NCI-H345 treated with DMSO at 0.1 percent for 48 hours (cell line): ENCODE data around the gene FGG.

Source experiments
- DNase-seq: peaks from one replicate; lab custom pipeline; 2025; ENCODE audit not compliant: unreplicated experiment; lab: John Stamatoyannopoulos, UW

The FGG gene

GRCh38 chr4:154588198-154588597 lies 24.3 kb downstream of the FGG start:
- DNase-seq, result no peak

GRCh38 chr4:154586296-154587033 lies 26.0 kb downstream of the FGG start:
- no peak for DNase-seq

- DNase-seq, result no peak
These were observed 27.0 kb downstream of the FGG start for GRCh38 chr4:154585369-154586018.

GRCh38 chr4:154584259-154584658 lies 28.2 kb downstream of the FGG start:
- DNase-seq, result no peak

- DNase-seq, result no peak
These were observed 28.8 kb downstream of the FGG start for GRCh38 chr4:154583677-154584076.

GRCh38 chr4:154583230-154583629 lies 29.2 kb downstream of the FGG start:
- no peak for DNase-seq

- no peak for DNase-seq
These were observed 29.7 kb downstream of the FGG start for GRCh38 chr4:154582723-154583122.

GRCh38 chr4:154579927-154580326 lies 32.5 kb downstream of the FGG start:
- DNase-seq, result no peak

- DNase-seq, result no peak
These were observed 33.5 kb downstream of the FGG start for GRCh38 chr4:154578919-154579318.

GRCh38 chr4:154577324-154577723 lies 35.1 kb downstream of the FGG start:
- DNase-seq, result no peak

GRCh38 chr4:154574311-154574710 lies 38.1 kb downstream of the FGG start:
- DNase-seq, result no peak

- DNase-seq, result no peak
These were observed 39.1 kb downstream of the FGG start for GRCh38 chr4:154573190-154573870.

- no peak for DNase-seq
These were observed 42.9 kb downstream of the FGG start for GRCh38 chr4:154569584-154569983.

- no peak for DNase-seq
These were observed 43.4 kb downstream of the FGG start for GRCh38 chr4:154569028-154569427.

GRCh38 chr4:154566639-154567204 lies 45.7 kb downstream of the FGG start:
- no peak for DNase-seq

GRCh38 chr4:154565704-154566103 lies 46.8 kb downstream of the FGG start:
- DNase-seq, result no peak

GRCh38 chr4:154564311-154564710 lies 48.1 kb downstream of the FGG start:
- DNase-seq, result no peak

- DNase-seq, result no peak
These were observed 49.7 kb downstream of the FGG start, which contains the start of gene FGB for GRCh38 chr4:154562697-154563254. FGB (plus strand) TSS chr4:154563011; CDS start chr4:154563019, 8 bp downstream.

- no peak for DNase-seq
These were observed 51.6 kb downstream of the FGG start for GRCh38 chr4:154560824-154561231.

GRCh38 chr4:154560419-154560801 lies 52.0 kb downstream of the FGG start:
- no peak for DNase-seq
